ENCODE results near the gene PLPPR3. TPM values are rescaled to one million over a fixed set of nuclear protein-coding genes. Genes with fewer than 3 reads are reported as not detected.

PLPPR3 gene
- total and polyA plus RNA-seq, 10 of the 15 experiments (the other 5 are each of a cell fraction or from before 2014, with no cell fraction given) = 0.07 TPM; not detected in 9

- ATAC-seq = no peak
- no peak for FAIRE-seq
- Histone ChIP-seq H3K4me2 (ENCODE audit: control insufficient read depth, insufficient read depth) (no peak overlapping the region), H3K36me3 (ENCODE audit: control insufficient read depth in 2 of 2, insufficient read depth in 2 of 2, low read length in 1 of 2) (no peaks in the 10 kb centered on the region), H3K4me3 (no peak overlapping the region), H3K27ac (ENCODE audit: control insufficient read depth, insufficient read depth) (no peak overlapping the region), H3K27me3 (replicated peaks in 1 of 2; ENCODE audit: control insufficient read depth in 2 of 2, insufficient read depth in 2 of 2, low read length in 1 of 2) (no peaks in the 10 kb centered on the region), H4K20me1 (ENCODE audit: control insufficient read depth, insufficient read depth) (no peaks in the 10 kb centered on the region), H3K4me1 (ENCODE audit: control insufficient read depth, insufficient read depth, low read length) (no peaks in the 10 kb centered on the region), H3K9me3 (replicated peaks; ENCODE audit: control insufficient read depth, insufficient read depth, low read length) (no peaks in the 10 kb centered on the region), H3K9ac (ENCODE audit: control insufficient read depth, insufficient read depth, low read length) (no peak overlapping the region), H3K79me2 (ENCODE audit: control insufficient read depth, insufficient read depth, low read length) (no peaks in the 10 kb centered on the region), H2AFZ (ENCODE audit: control insufficient read depth, low read depth, low read length) (no peak overlapping the region)
- DNase-seq (ENCODE audit: low read depth, low spot score) = no peak
- ChIA-PET SMC1A (ENCODE audit: uncharacterized antibody, unreplicated experiment) (no interaction called here), POLR2A (no interaction called here), RAD21 (ENCODE audit: unreplicated experiment) (no interaction called here), CTCF (no interaction called here)
- WGBS (ENCODE audit: insufficient coverage, insufficient replicate concordance, low lambda C conversion rate, missing lambda C conversion rate) = 43% methylated on average over 17 of the region's 19 CpGs
- intact Hi-C loops (cut with micrococcal nuclease; ENCODE audit: unreplicated experiment) = no loop called here
- no peak for TF ChIP-seq ATF7 (IDR thresholded peaks at IDR 0.05; ENCODE audit: low read depth)
- TF ChIP-seq MYC (IDR thresholded peaks at IDR 0.05; ENCODE audit: insufficient read depth, insufficient read length, insufficient replicate concordance, low read length, severe bottlenecking) = no peak
- TF ChIP-seq ATF3 (IDR thresholded peaks at IDR 0.05; ENCODE audit: borderline replicate concordance, extremely low read depth, low read depth, low read length) = no peak
- TF ChIP-seq SUZ12 (IDR thresholded peaks at IDR 0.05; ENCODE audit: unreplicated experiment) = no peak
- TF ChIP-seq CREM (IDR thresholded peaks at IDR 0.05; ENCODE audit: low read depth) = no peak
- no peak for TF ChIP-seq DPF2 (IDR thresholded peaks at IDR 0.05)
- TF ChIP-seq NR2F1 (conservative IDR thresholded peaks at IDR 0.05) = no peak
- no peak for TF ChIP-seq RB1 (IDR thresholded peaks at IDR 0.05; ENCODE audit: borderline replicate concordance)
- TF ChIP-seq ZNF24 (IDR thresholded peaks at IDR 0.05) = no peak
- in situ Hi-C loops (cut with MboI) = no loop called here
- BruUV-seq (replicated peaks) = no TSS peak
These were observed 4.3 kb upstream of the PLPPR3 start for GRCh38 chr19:825897-826644.

Measured in GM12878 (cell line).